ACHN (cell line): Measurements from ENCODE around the gene PRIM2.
"Not testable (repeated sequence)": the region's sequence is repeated elsewhere in the genome, so short reads cannot be mapped to it uniquely, and the experiment has no call there.

Source experiments
- DNase-seq: peaks from one replicate; pipeline ENCODE4 v3.0.0-alpha.2; 2015
- in situ Hi-C: cut with HindIII; loops from 2 replicates; pipeline ENCODE4 v1.10.0; 2017; ENCODE audit warnings: low sequenced_read_pairs, low pct_ligation_motif_present, low pct_unique_long_range_greater_than_20kb

Gene PRIM2

GRCh38 chr6:57305761-57306160 is 11.7 kb upstream of the PRIM2 start:
- in situ Hi-C loops: loop anchor here (25.0 kb wide), 1 partner anchor 118 kb away; no protein-coding TSS in a partner anchor
- no peak for DNase-seq

- in situ Hi-C loops: loop anchor here (25.0 kb wide), 1 partner anchor 119 kb away; no protein-coding TSS in a partner anchor
- no peak for DNase-seq
Observed at GRCh38 chr6:57306273-57306672, 11.2 kb upstream of the PRIM2 start.

GRCh38 chr6:57307850-57308249 is 9.6 kb upstream of the PRIM2 start:
- no peak for DNase-seq
- in situ Hi-C loops: loop anchor here (25.0 kb wide), 1 partner anchor 121 kb away; no protein-coding TSS in a partner anchor

GRCh38 chr6:57308755-57309154 is 8.7 kb upstream of the PRIM2 start:
- in situ Hi-C loops: loop anchor here (25.0 kb wide), 1 partner anchor 121 kb away; no protein-coding TSS in a partner anchor
- DNase-seq: not testable (repeated sequence)

GRCh38 chr6:57310095-57310816 is 7.2 kb upstream of the PRIM2 start:
- in situ Hi-C loops: loop anchor here (25.0 kb wide), 1 partner anchor 123 kb away; no protein-coding TSS in a partner anchor
- DNase-seq: not testable (repeated sequence)

GRCh38 chr6:57310817-57311157 is 6.6 kb upstream of the PRIM2 start:
- DNase-seq: no peak
- in situ Hi-C loops: loop anchor here (25.0 kb wide), 1 partner anchor 123 kb away; no protein-coding TSS in a partner anchor

GRCh38 chr6:57311300-57312003 is 6.0 kb upstream of the PRIM2 start:
- DNase-seq: not testable (repeated sequence)
- in situ Hi-C loops: loop anchor here (25.0 kb wide), 1 partner anchor 124 kb away; no protein-coding TSS in a partner anchor

- in situ Hi-C loops: loop anchor here (25.0 kb wide), 1 partner anchor 125 kb away; no protein-coding TSS in a partner anchor
- DNase-seq: no peak
Observed at GRCh38 chr6:57312004-57312345, 5.5 kb upstream of the PRIM2 start.

GRCh38 chr6:57313009-57313408 is 4.4 kb upstream of the PRIM2 start:
- no peak for DNase-seq
- in situ Hi-C loops: loop anchor here (25.0 kb wide), 1 partner anchor 126 kb away; no protein-coding TSS in a partner anchor

- peak; percentile 92 for DNase-seq
- in situ Hi-C loops: loop anchor here (25.0 kb wide), 1 partner anchor 127 kb away; no protein-coding TSS in a partner anchor
Observed at GRCh38 chr6:57313711-57314471, 3.5 kb upstream of the PRIM2 start.

- no peak for DNase-seq
- in situ Hi-C loops: loop anchor here (25.0 kb wide), 1 partner anchor 128 kb away; no protein-coding TSS in a partner anchor
Observed at GRCh38 chr6:57315111-57315510, 2.3 kb upstream of the PRIM2 start.

GRCh38 chr6:57315851-57316250 is 1.6 kb upstream of the PRIM2 start:
- in situ Hi-C loops: loop anchor here (25.0 kb wide), 1 partner anchor 129 kb away; no protein-coding TSS in a partner anchor
- DNase-seq: no peak

- in situ Hi-C loops: loop anchor here (25.0 kb wide), 1 partner anchor 129 kb away; no protein-coding TSS in a partner anchor
- peak; percentile 91 for DNase-seq
Observed at GRCh38 chr6:57316581-57317059, 810 bp upstream of the PRIM2 start.

GRCh38 chr6:57324538-57324937 is 7.1 kb downstream of the PRIM2 start:
- in situ Hi-C loops: loop anchor here (25.0 kb wide), 1 partner anchor 137 kb away; no protein-coding TSS in a partner anchor
- peak; percentile 34 for DNase-seq

- DNase-seq: no peak
- in situ Hi-C loops: no loop called here
Observed at GRCh38 chr6:57327311-57327710, 9.9 kb downstream of the PRIM2 start.

- in situ Hi-C loops: no loop called here
- no peak for DNase-seq
Observed at GRCh38 chr6:57328074-57328473, 10.6 kb downstream of the PRIM2 start.

GRCh38 chr6:57329933-57330332 is 12.5 kb downstream of the PRIM2 start:
- DNase-seq: no peak
- in situ Hi-C loops: no loop called here

GRCh38 chr6:57342148-57342669 is 24.8 kb downstream of the PRIM2 start:
- in situ Hi-C loops: no loop called here
- no peak for DNase-seq
